Measurements from ENCODE around the gene SLC6A19. TPM values are rescaled to one million over a fixed set of nuclear protein-coding genes. Genes with fewer than 3 reads are reported as not detected.

Gene SLC6A19
- total and polyA plus RNA-seq, 2 of the 4 experiments (the other 2 are of a cell fraction) = not detected

DNA sequence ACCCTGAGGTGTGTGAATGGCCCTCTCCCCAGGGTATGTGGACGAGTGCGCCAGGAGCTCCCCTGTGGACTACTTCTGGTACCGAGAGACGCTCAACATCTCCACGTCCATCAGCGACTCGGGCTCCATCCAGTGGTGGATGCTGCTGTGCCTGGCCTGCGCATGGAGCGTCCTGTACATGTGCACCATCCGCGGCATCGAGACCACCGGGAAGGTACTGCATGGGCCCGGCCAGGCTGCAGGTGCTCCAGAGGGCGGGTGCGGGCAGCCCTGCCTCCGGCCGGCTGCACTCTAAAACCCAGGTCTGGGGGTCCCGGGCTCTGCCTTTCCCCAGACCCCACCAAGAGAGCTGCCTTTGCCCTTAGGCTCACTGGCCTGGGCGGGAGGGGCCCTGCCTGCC, 10.9 kb downstream of the SLC6A19 start:
- H3K4me1 ChIP-seq (ENCODE audit: control insufficient read depth, insufficient read depth, low read length) = no peaks in the 10 kb centered on the region
- no peaks in the 10 kb centered on the region for H3K36me3 ChIP-seq (ENCODE audit: control insufficient read depth, insufficient read depth, low read length)
- H2BK20ac ChIP-seq (ENCODE audit: low read depth, low read length) = no peak overlapping the region
- H4K5ac ChIP-seq (ENCODE audit: low read depth, low read length) = no peak overlapping the region
- H3K27ac ChIP-seq (ENCODE audit: insufficient read depth, low read length) = no peak overlapping the region
- H2AFZ ChIP-seq (replicated peaks; ENCODE audit: low read length, poor library complexity) = no peak overlapping the region
- H2BK5ac ChIP-seq (ENCODE audit: low read depth, low read length, poor library complexity, severe bottlenecking) = no peak overlapping the region
- in situ Hi-C loops (cut with MboI; ENCODE audit: low sequenced_read_pairs) = no loop called here
- no TSS peak for BruUV-seq (replicated peaks)
- intact Hi-C loops (cut with micrococcal nuclease) = no loop called here
- peaks cover 17% of the 10 kb centered on the region for H3K9me3 ChIP-seq (ENCODE audit: control insufficient read depth, insufficient read depth, low read length)
- H3K4ac ChIP-seq (ENCODE audit: low read depth, low read length) = no peak overlapping the region
- H3K4me3 ChIP-seq (ENCODE audit: insufficient read depth, low read depth, low read length) = no peak overlapping the region
- no peak overlapping the region for H3K9ac ChIP-seq (ENCODE audit: low read depth, low read length)
- no peak overlapping the region for H4K8ac ChIP-seq (ENCODE audit: low read depth in 2 of 2, low read length in 2 of 2)
- H3K14ac ChIP-seq (replicated peaks; ENCODE audit: low read depth, low read length) = no peak overlapping the region
- no peaks in the 10 kb centered on the region for H3K79me1 ChIP-seq (ENCODE audit: low read depth in 1 of 2, low read length in 2 of 2)
- ATAC-seq (ENCODE audit: low read depth) (no peak), DNase-seq (no peak)
- H3K23ac ChIP-seq (ENCODE audit: low read depth, low read length) = no peak overlapping the region
- 98% methylated on average over 12 of the region's 20 CpGs; no CpG with 5 or more reads in 1 of the 2 experiments for WGBS, 2 experiments (ENCODE audit: extremely low coverage in 2 of 2, insufficient read length in 1 of 2)
- H3K18ac ChIP-seq (ENCODE audit: low read depth, low read length) = no peak overlapping the region
- H2AK9ac ChIP-seq (replicated peaks; ENCODE audit: low read depth, low read length, poor library complexity) = no peak overlapping the region
- ChIA-PET POLR2A (ENCODE audit: unreplicated experiment) (no interaction called here), CTCF (no interaction called here)
- no peak overlapping the region for H3K4me2 ChIP-seq (ENCODE audit: low read depth, low read length)
- no peak overlapping the region for H3K56ac ChIP-seq (ENCODE audit: extremely low read depth, insufficient read depth, low read length)
- H3K9me1 ChIP-seq (ENCODE audit: insufficient read depth, low read length) = peaks cover 6% of the 10 kb centered on the region; the same call in 1 of the 2 replicates
- no peaks in the 10 kb centered on the region for H4K20me1 ChIP-seq (ENCODE audit: insufficient read depth, low read length)
- H4K91ac ChIP-seq (ENCODE audit: insufficient read depth, low read depth, low read length) = no peak overlapping the region
- no peak overlapping the region for H2BK120ac ChIP-seq (ENCODE audit: low read depth, low read length)
- H2BK15ac ChIP-seq (ENCODE audit: low read depth, low read length) = no peak overlapping the region
- no peak for TF ChIP-seq RCOR1 (IDR thresholded peaks at IDR 0.05; ENCODE audit: insufficient replicate concordance, low read length)
- no peak for TF ChIP-seq RAD21 (IDR thresholded peaks at IDR 0.05; ENCODE audit: low read length)
- no peak for TF ChIP-seq SMC3 (IDR thresholded peaks at IDR 0.05; ENCODE audit: low read depth, low read length)
- TF ChIP-seq, protein P1, sequence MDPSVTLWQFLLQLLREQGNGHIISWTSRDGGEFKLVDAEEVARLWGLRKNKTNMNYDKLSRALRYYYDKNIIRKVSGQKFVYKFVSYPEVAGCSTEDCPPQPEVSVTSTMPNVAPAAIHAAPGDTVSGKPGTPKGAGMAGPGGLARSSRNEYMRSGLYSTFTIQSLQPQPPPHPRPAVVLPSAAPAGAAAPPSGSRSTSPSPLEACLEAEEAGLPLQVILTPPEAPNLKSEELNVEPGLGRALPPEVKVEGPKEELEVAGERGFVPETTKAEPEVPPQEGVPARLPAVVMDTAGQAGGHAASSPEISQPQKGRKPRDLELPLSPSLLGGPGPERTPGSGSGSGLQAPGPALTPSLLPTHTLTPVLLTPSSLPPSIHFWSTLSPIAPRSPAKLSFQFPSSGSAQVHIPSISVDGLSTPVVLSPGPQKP (IDR thresholded peaks at IDR 0.05; ENCODE audit: borderline replicate concordance, low read depth, low read length) = no peak
- TF ChIP-seq CHD1 (IDR thresholded peaks at IDR 0.05; ENCODE audit: low read depth, low read length) = no peak
- TF ChIP-seq USF2 (IDR thresholded peaks at IDR 0.05; ENCODE audit: low read depth, low read length) = no peak
- TF ChIP-seq MAZ (IDR thresholded peaks at IDR 0.05; ENCODE audit: borderline replicate concordance, low read depth, low read length) = no peak
- no peak for TF ChIP-seq MAFK (IDR thresholded peaks at IDR 0.05; ENCODE audit: low read depth, low read length)
- TF ChIP-seq MXI1 (IDR thresholded peaks at IDR 0.05; ENCODE audit: borderline replicate concordance, low read depth, low read length) = no peak
- TF ChIP-seq CTCF (conservative IDR thresholded peaks at IDR 0.05; ENCODE audit: low read depth, low read length) = no peak
- dilution Hi-C loops (cut with HindIII; ENCODE audit: low sequenced_read_pairs, unreplicated experiment) = no loop called here
- peaks cover 5% of the 10 kb centered on the region; the same call in 1 of the 2 replicates for H3K27me3 ChIP-seq (ENCODE audit: control insufficient read depth, insufficient read depth, low read length)
- no peak overlapping the region for H2AK5ac ChIP-seq (ENCODE audit: low read depth, low read length)

Data from IMR-90 (cell line).